HepG2 (cell line): ENCODE measurements around the gene ECHS1.

Source experiments
- CTCF ChIP-seq: sonication (generic); formaldehyde crosslinking; IDR thresholded peaks from 2 replicates; pipeline ENCODE4 v1.5.0; 2020; ENCODE audit warnings: mild to moderate bottlenecking, missing genetic modification reagents, moderate library complexity
- FOSL1 ChIP-seq: sonication (generic); formaldehyde crosslinking; IDR thresholded peaks from 2 replicates; pipeline ENCODE4 v1.9.0; 2021; ENCODE audit warnings: missing genetic modification reagents, borderline replicate concordance
- FOXJ3 ChIP-seq: sonication (generic); formaldehyde crosslinking; IDR thresholded peaks from 2 replicates; pipeline ENCODE4 v1.4.0; 2020; ENCODE audit warnings: missing genetic modification reagents, mild to moderate bottlenecking, borderline replicate concordance
- HES4 ChIP-seq: sonication (generic); formaldehyde crosslinking; IDR thresholded peaks from 2 replicates; pipeline ENCODE4 v1.9.0; 2021; ENCODE audit warnings: mild to moderate bottlenecking, missing genetic modification reagents, borderline replicate concordance
- POLR2A ChIP-seq, 2 experiments: IDR thresholded peaks; 2 replicates each; pipeline ENCODE4 v1.6.1; 2011; ENCODE audit warnings: low read depth in 2 of 2, low read length in 2 of 2, mild to moderate bottlenecking in 1 of 2, moderate library complexity in 1 of 2; ENCODE audit not compliant: insufficient read depth in 1 of 2
- TFE3 ChIP-seq: IDR thresholded peaks from 2 replicates; pipeline ENCODE4 v1.6.1; 2016

- TF ChIP-seq POLR2A (IDR thresholded peaks at IDR 0.05; ENCODE audit: insufficient read depth in 1 of 2, low read depth in 2 of 2, low read length in 2 of 2) (no peak), TFE3 (no peak), FOSL1 (CRISPR knock-in tag) (no peak), CTCF (CRISPR knock-in tag) (no peak), FOXJ3 (CRISPR knock-in tag) (no peak), HES4 (CRISPR knock-in tag) (no peak)
Observed at GRCh38 chr10:133361227-133361626, 11.9 kb downstream of the ECHS1 start.
